ENCODE measurements around the gene RAD51B.
A peak's percentile ranks its signal among the peaks of the same experiment; 100 is the strongest.
"Not testable (repeated sequence)": the region's sequence is repeated elsewhere in the genome, so short reads cannot be mapped to it uniquely, and the experiment has no call there.

The RAD51B gene

DNA sequence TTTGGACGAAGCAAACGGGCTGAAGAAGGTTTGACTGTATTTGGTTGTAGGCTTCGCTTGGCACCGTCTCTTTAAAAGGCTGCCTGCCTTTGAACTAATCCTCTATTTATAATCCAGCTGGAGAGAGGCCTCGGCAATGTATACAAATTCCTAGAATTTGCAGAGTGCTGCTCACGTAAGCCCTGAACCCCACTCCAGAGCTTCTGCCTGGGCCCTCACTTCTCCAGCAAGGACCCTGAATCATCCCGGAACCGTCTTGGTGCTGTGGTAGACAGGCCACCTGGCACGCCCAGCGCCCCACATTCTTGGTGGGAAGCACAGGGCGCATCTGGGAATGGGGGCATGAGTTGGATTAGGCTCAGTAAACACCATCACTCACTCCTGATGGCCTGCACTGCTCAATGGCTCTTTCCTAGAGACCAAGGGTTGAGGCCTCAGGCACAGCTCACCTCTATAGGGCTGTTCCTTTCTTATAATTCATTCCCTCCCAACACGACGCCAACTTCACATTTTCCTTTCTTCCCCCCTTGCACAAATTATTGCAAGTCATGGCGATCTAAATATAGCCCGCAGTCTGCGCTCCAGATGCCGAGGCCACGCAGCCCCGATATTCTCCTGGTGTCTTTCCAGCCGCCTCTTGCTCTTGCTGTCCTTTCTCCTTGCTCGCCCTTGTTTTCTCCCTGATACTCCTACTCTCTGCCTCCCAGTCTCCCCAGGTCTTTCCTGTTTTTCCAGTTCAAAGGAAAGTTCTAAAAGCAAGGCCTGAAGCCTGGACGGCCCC is 832.3 kb downstream of the RAD51B start:
- no peak overlapping the region for H3K4me3 ChIP-seq (ENCODE audit: low read length)
- no peak for DNase-seq (ENCODE audit: low read depth, low spot score)

DNA sequence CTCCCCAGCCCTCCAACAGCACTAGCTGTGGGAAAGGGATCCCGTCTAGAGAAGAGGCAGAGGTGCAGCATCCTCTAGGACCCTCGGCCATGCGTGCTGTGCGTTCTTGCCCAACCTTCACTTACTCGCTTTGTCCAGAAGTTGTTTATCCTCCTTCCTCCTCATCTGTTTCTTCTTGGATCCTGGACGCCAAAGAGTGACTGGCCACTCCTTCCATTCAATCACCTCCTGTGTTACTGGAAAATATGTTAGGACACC is 832.8 kb downstream of the RAD51B start:
- no peak overlapping the region for H3K4me3 ChIP-seq (ENCODE audit: low read length)
- no peak for DNase-seq (ENCODE audit: low read depth, low spot score)

DNA sequence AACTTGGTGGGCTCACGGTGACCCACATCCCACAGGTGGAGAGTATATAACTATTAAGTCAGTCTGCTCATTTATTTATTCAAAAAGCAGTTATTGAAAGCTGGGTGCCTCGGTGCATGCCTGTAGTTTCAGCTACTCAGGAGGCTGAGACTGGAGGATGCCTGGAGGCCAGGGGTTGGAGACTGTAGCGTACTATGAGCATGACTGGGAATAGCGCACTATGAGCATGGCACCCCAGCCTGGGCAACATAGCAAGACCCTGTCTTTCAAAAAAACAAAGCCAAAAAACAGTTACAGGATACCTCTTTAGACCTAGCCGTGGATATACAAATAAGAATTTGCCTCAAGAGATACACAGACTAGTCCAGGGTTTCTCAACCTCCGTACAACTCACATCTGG is 833.5 kb downstream of the RAD51B start:
- H3K4me3 ChIP-seq (ENCODE audit: low read length), result no peak overlapping the region
- no peak for DNase-seq (ENCODE audit: low read depth, low spot score)

DNA sequence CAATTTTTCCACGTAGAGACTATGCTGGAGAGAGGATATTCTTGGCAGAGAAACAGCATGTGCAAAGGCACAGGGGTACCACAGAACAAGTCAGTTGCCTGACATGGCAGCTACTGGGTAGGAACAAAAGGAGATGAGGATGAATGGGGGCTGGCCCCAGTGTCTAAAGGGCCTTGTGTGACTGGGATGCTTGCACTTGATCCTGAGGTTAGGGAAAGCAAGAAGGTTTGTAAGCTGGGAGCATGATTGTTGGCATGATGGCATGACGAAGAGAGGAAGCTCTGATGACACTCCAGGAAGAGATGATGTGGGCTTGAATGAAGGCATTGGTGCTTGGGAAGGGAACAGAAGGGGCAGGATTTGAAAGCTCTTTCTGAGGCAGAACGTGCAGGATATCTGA is 834.2 kb downstream of the RAD51B start:
- DNase-seq (ENCODE audit: low read depth, low spot score), result no peak
- no peak overlapping the region for H3K4me3 ChIP-seq (ENCODE audit: low read length)

- DNase-seq (ENCODE audit: low read depth, low spot score), result no peak
- no peak overlapping the region for H3K4me3 ChIP-seq (ENCODE audit: low read length)
Observed at GRCh38 chr14:68654471-68654941, 834.9 kb downstream of the RAD51B start.

DNA sequence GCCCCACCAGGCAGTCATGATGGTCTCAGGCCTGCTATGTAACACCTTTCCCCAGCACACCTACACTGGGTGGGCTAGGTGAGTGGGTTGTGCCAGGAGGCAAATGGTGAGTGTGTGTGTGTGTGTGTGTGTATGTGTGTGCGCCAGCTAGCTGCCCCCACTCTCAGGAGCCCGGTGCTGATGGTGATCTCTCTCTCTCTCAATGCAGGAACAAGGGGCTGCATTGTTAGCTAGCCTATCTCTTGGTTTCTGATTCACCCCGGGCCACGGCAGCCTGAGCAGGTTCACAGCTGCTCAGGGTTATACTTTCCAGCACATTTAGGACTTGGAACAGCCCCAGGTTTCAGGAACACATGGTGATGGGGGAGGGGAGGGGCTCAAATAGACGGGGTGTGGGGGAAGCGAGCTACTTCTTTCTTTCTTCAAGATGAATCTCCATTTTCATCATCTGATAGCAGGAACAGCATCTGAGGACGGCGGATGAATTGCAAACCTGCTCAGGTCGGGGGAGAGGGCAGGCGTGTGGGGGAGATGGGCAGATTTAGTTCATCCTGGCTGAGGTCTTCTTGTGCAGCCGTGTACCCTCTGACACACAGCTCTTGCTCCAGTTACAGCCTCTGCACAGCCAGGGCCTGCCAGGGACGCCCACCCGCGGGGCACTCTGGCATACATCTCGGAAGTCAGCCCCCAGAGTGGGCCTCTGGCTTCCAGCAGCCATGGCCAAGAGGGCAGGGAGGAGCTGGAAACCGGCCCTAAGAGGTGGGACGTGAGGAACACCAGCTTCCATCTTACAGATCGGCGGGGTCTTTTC is 835.6 kb downstream of the RAD51B start:
- no peak for DNase-seq (ENCODE audit: low read depth, low spot score)

GRCh38 chr14:68655911-68656316 is 836.3 kb downstream of the RAD51B start:
- no peak for DNase-seq (ENCODE audit: low read depth, low spot score)
- no peak overlapping the region for H3K4me3 ChIP-seq (ENCODE audit: low read length)

More for the DNA sequence above, 835.6 kb downstream of the RAD51B start:
- H3K4me3 ChIP-seq (ENCODE audit: low read length), result no peak overlapping the region

GRCh38 chr14:68656452-68656851 is 836.9 kb downstream of the RAD51B start:
- H3K4me3 ChIP-seq (ENCODE audit: low read length), result no peak overlapping the region
- no peak for DNase-seq (ENCODE audit: low read depth, low spot score)

GRCh38 chr14:68657300-68658028 is 837.9 kb downstream of the RAD51B start:
- DNase-seq (ENCODE audit: low read depth, low spot score), result no peak
- H3K4me3 ChIP-seq (ENCODE audit: low read length), result no peak overlapping the region

DNA sequence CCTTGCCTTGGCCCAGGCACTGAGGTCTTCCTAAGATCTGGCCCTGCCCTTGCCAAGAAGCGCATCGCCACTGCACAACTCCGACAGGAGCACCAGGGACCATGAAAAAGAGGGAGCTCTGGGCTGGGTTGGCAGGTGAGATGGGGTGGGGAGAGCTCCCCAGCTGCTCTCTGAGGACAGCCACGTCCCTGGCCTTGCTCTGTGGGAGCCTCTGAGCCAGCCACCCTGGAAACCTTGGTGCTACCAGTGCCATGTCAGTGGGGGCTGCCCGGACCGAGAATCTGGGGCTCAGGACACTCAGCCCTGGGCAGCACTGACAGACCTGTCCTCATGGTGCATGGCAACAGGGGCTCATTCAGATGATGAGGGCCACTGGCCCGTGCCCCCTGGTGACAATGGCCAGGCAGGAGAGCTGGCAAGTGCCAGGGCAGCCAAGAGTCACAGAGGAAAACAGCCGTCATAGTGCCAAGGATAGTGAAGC is 838.5 kb downstream of the RAD51B start:
- DNase-seq (ENCODE audit: low read depth, low spot score), result no peak
- no peak overlapping the region for H3K4me3 ChIP-seq (ENCODE audit: low read length)

DNA sequence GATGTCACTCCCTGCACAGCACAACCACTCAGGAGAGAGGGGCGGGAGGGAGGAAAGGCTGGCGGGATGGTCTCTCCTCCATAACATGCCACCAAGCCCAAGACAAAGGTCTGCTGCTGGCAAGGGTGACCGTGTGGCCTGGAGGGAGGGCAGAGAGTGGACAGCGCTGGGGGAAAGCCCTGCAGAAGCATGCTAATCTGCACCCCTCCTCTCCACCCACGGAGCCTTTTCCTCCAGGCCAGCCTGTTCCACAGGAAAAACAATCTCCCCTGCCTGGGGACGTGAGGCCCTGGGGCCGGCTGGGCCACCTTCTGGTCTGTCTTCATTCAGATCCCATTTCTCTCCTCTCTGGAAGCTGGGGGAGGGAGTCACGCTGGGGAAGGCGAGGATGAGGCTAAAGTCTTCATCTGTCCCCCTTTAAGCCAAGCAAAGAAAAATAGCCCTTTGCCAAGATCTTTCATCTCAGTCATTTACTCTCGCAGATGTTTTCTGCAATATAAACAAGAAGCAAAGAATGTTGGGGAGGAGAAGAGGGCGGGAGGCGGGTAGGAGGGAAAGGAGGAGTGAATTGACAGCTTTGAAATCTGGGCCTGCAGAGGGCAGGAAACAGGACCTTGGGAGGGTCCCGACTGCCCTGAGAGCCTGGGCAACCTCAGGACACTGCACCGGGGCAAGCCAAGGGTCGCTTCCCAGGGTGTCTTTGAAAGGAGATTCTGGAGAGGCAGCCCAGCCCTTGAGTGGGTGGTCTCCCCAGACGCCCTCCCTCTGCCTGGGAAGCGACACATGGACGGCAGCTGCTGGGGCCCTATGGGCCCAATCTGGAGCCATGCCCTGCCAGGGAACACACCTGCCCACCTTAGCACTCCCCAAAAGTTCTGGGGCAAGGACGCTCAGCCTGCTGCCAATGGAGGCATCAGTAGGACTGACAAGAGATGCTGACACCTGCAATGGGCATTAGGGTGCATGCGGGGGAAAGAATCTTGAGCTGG is 839.7 kb downstream of the RAD51B start:
- no peak overlapping the region for H3K4me3 ChIP-seq (ENCODE audit: low read length)
- DNase-seq (ENCODE audit: low read depth, low spot score), result no peak

- no peak overlapping the region for H3K4me3 ChIP-seq (ENCODE audit: low read length)
- no peak for DNase-seq (ENCODE audit: low read depth, low spot score)
Observed at GRCh38 chr14:68660495-68660894, 840.9 kb downstream of the RAD51B start.

GRCh38 chr14:68661226-68662225 is 841.9 kb downstream of the RAD51B start:
- H3K4me3 ChIP-seq (ENCODE audit: low read length), result no peak overlapping the region
- peak; percentile 28 for DNase-seq (ENCODE audit: low read depth, low spot score)

- DNase-seq (ENCODE audit: low read depth, low spot score), result no peak
- H3K4me3 ChIP-seq (ENCODE audit: low read length), result no peak overlapping the region
Observed at GRCh38 chr14:68662392-68662791, 842.8 kb downstream of the RAD51B start.

DNA sequence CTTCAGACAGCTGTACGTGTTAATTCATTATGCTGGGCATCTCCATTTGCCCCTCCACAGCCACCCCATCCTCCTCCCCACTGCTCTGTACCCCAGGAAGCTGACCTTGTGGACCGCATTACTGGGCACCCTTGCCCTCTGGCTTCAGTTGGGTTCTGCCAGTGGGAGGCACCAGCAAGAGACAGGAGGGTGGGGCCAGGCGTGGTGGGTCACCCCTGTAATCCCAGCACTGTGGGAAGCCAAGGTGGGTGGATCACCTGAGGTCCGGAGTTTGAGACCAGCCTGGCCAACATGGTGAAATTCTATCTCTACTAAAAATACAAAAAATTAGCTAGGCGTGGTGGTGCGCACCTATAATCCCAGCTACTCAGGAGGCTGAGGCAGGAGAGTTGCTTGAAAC is 843.2 kb downstream of the RAD51B start:
- H3K4me3 ChIP-seq (ENCODE audit: low read length); DNase-seq (ENCODE audit: low read depth, low spot score): not testable (repeated sequence)

DNA sequence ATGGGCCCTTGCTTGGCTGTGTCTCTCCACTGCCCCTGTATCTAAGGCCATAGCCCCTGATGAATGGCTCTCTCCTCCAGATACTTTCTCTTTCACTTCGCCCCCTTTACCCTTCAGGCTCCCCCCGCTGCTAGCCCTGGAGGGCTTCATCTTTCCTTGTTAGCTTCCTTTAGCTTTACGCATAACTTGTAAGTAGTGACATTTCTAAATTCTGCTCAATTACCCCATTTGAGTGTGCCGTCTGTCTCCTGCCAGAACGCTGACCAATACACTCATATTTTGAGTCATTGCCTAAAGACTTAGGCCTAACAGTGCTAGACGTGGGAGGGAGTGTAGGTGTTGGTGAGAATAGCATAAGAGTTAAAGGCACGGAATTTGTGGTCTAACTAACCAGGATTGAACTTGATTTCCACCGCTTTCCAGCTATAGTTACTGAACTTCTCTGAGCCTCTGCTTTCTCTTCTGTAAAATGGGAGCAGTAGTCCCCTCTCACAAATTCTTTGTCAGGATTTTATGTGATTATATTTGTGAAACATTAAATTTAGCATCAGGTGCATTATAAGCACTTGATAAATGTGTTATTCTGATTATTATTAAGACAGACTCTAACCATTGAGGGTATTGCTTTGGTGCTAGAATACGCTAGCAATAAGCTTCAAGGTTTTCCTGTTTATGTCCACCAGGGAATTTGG is 844.0 kb downstream of the RAD51B start:
- DNase-seq (ENCODE audit: low read depth, low spot score), result no peak
- H3K4me3 ChIP-seq (ENCODE audit: low read length), result no peak overlapping the region

DNA sequence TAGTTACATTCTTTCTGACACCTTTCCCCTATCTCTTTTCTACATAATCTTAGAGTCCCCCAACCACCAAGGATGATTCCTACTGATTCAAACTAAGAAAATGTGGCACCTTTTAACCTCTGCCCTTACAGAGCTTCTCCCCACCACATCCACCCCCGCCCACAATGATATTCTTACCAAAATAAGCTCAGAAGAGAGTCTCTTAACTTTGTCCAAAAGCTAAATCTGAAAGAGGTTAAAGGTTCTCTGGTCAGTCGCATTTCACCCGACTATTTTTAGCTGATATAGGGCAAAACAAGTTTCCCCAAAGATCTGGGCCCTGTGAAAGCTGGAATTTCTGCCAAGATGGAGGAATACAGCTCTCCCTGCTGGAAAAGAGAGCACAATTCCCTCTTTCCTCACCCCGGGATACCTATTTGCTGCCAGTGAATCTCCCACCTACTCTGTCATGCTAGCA is 844.7 kb downstream of the RAD51B start:
- H3K4me3 ChIP-seq (ENCODE audit: low read length), result no peak overlapping the region
- DNase-seq (ENCODE audit: low read depth, low spot score), result no peak

Data from Jurkat, Clone E6-1 (cell line).